GM19328 (cell line): Measurements from ENCODE around the gene ZNF254.
"Not testable (repeated sequence)": the region's sequence is repeated elsewhere in the genome, so short reads cannot be mapped to it uniquely, and the experiment has no call there.

Experiments
- ATAC-seq: cut with Tn5 transposase; IDR thresholded peaks from one replicate; pipeline ENCODE4 v1.9.1; 2021; ENCODE audit warnings: mild to moderate bottlenecking, moderate library complexity; ENCODE audit not compliant: unreplicated experiment

Gene ZNF254

DNA sequence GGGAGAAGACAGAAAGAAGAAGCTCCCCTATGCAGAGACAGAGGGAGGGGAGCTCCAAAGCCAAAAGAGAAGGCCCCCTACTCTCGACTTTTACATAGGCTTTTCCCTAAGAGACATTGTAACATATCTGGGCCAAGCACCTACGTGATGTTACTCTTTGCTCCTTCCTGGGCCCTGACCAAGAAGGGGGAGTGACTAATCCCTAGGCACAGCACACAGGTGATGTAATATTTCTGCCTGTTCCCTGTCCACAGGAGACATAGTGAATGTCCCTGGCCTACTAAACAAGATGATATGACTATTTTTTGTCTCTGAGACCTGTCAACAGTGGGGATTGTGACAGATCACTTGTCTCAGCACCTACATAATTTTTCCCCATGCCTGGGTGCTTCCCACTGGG lies 15.9 kb upstream of the ZNF254 start:
- no peak for ATAC-seq

DNA sequence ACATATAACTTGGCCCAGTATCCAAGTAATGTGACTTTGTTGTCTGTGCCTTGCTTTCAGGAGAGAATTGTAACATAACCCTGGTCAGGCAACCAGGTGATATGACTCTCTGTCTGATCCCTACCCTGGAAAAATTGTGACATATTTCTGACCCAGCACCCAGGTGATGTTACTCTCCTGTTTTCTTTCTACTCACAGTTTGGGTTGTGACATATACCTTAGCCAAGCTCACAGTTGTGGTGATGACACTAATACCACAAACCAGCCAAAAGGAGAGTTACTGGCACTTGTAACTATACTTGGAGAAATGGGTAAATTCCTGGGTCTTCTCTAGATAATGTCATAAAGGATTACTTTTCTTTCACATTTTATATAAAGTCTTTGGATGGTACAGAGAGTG lies 14.3 kb upstream of the ZNF254 start:
- ATAC-seq = no peak

GRCh38 chr19:24073807-24074206 lies 13.2 kb upstream of the ZNF254 start:
- no peak for ATAC-seq

DNA sequence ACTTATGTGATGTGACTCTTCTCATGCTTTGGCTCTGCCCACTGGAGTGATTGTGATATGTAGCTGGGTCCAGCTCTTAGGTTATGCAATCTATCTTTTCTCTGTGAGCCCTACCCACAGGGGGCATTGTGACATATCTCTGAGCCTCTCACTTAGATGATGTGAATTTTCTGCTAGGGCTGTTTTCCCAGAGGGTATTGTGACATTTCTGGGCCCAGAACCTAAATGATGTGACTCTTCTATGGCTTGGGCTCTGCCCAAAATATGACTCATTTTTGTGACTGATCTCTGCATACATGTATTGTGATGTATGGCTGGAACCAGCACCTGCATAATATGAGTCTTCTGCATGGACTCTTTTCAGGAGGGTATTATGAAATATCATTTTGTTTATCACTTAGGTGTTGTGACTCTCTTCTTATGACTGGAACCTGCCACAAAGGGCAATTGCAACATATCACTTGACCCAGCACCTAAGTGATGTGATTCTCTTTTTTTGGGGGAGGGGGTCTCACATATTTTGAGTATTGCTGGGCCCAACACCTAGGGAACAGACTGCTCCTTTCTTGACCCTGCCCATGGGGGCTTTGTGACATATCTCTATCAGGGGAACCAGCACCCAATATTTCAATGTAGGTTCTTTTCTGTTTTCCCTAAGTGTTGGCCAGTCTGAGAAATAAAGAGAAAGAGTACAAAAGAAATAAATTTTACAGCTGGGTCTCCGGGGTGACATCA lies 12.1 kb upstream of the ZNF254 start:
- ATAC-seq = no peak

- ATAC-seq = not testable (repeated sequence)
Measured at GRCh38 chr19:24075530-24075929, 11.5 kb upstream of the ZNF254 start.

DNA sequence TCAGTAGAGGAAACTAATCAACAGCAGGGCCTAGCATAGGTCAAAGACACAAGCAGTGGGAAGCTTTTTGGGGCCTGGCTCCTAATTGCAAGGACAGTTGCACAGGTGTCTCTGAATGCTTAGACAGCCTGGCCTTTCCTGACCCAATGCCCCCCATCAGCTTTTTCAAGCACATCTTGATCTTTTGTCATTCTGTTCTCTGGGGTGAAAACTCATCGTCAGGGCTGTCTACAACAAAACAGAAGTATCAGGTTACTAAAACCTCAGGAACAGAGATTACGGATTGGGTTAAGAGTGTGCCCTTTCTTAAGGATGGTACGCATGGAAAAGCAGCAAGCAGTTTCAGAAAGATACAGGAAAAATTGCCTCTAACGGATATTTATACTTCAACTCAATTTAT lies 8.3 kb upstream of the ZNF254 start:
- ATAC-seq = no peak

- no peak for ATAC-seq
Measured at GRCh38 chr19:24081056-24081455, 5.9 kb upstream of the ZNF254 start.

- no peak for ATAC-seq
Measured at GRCh38 chr19:24098359-24098758, 11.4 kb downstream of the ZNF254 start.

DNA sequence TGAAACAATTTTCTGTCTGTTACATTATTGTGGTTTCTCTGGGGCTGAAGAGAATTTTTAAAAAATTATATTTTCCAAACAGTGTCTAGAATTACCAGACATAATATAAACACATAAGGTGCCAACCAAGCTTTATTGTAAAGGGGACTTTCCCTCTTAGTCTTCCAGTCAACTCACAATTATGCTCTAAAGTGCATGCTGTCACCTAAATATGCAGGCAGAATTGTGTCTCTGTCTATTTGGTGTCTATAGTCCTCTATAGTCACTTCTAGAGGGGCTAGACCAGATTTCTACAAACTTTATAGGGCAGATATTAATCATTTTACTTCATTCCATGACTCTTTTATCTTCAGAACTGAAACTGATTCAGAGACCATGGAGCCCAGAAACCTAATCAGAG lies 12.8 kb downstream of the ZNF254 start:
- no peak for ATAC-seq

GRCh38 chr19:24100597-24100996 lies 13.6 kb downstream of the ZNF254 start:
- not testable (repeated sequence) for ATAC-seq

GRCh38 chr19:24101459-24102115 lies 14.6 kb downstream of the ZNF254 start:
- ATAC-seq = no peak

- ATAC-seq = no peak
Measured at GRCh38 chr19:24127601-24128000, 40.6 kb downstream of the ZNF254 start.

DNA sequence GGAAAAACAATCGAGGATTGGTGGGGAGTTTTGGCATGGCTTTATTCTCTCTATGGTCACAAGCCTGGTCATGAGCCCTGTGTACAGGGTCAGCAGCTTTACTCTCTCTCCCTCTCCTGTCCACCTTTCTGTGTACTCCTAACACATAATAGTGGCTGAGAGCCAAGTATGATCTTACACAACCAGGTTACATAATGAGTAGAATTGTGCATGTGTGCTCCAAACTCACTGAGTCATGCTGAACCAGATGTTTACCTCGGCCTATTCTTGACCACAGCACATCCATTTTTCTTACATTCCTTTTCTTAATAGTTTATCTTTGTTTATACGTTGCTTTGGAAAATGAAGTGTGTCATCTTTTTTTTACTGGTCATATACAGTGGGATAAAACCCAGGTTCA lies 53.1 kb downstream of the ZNF254 start:
- no peak for ATAC-seq

GRCh38 chr19:24140591-24140990 lies 53.6 kb downstream of the ZNF254 start:
- ATAC-seq = no peak

DNA sequence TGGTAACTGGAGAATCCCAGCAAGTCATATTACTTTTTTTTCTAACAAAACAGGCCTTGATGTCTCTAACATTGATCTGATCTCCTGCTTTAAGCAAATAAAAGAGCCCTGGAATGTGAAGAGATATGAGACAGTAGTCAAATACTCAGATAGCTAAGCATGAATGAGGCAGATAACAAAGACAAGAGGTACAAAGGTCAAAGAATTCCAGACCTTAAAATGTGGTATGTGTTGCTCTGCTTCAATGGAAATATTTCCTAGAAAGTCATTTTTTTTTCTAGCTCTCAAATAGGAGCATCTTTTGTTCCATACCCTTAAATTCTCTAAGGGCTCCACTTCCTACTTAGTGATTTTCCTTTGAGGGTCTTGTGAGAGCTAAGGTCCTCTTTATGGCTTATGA lies 54.6 kb downstream of the ZNF254 start:
- no peak for ATAC-seq

DNA sequence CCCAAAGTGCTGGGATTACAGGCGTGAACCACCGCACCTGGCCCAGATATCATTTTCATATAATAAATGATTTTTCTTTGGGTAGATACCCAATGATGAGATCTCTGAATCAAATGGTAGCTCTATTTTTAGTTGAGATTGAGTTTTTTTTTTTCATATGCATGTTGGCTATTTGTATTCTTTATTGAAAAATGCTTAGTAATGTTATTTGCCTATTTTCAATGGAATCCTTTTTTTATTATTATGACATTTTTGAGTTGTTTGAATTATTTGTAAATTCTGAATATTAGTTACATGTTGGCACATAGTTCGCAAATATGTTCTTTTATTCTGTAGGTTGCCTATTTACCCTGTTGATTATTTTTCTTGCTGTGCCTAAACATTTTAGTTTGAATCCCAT lies 55.8 kb downstream of the ZNF254 start:
- no peak for ATAC-seq

DNA sequence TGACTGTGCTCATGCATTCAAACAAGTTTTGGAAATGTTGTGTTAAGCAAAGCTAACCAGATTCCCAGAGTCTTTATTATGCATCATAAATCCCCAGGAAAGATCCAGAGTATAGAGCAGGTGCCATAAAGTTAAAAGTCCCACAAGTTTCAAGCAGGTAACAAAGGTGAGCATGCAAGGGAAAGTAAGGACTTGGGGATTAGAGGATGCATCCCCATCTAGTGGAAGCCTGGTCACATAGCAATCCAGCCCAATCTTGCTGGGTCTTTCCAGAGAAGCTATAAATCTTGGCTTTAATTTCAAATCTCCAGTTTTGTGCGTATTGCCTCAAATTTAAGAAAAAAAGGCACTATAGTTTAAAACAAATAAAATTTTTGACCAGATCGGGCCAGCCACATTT lies 72.7 kb downstream of the ZNF254 start:
- ATAC-seq = no peak

DNA sequence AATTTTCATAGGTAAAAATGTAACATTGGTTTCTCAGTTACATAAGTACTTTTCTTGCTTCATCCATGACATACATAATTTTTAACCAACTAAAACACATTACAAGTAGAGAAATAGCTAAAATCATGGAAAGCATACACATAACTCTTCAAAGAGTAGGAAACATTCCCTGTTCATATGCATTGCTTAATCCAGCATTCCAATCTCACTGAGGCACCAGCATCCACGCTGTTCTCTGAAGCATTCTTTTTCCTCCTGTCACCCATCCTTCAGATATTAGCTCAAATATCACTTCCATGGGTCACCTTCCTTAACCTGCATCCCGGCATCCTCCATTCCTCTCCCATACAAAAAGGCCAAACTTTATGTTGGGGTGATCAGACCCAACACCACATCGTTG lies 79.1 kb downstream of the ZNF254 start:
- ATAC-seq = no peak

DNA sequence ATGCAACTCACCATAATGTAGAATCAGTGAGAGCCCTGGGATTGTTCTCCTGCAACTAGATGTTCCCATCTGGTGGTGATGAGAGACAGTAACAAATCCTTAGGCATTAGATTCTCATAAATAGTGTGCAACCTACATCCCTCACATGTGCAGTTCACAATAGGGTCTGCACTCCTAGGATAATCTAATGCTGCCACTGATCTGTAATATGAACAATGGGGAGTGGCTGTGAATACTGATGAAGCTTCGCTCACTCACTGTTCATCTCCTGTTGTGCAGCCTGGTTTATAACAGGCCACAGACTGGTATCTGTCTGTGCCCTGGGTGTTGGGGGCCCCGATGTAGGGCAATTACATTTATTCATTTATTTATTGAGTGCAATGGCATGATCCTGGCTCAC lies 86.9 kb downstream of the ZNF254 start:
- ATAC-seq = no peak

DNA sequence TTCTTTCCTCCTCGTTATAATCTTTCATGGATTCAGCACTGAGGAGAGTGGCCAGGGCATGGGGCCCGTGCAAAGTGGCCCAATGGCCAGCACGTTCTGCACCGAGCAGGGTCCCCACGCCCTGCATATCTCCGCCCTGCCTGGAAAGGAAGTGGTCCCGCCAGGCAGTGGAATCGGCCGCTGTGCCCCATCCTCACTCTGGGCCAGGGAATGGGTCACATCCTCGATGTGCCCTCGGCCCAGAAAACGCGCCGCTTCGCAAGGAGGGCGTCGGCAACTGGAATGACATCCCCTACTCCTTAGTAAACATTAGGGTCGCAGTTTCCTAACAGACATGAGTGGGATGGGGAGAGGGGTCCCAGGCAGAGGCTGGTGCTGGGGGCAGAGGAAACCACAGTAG lies 90.7 kb downstream of the ZNF254 start:
- no peak for ATAC-seq

DNA sequence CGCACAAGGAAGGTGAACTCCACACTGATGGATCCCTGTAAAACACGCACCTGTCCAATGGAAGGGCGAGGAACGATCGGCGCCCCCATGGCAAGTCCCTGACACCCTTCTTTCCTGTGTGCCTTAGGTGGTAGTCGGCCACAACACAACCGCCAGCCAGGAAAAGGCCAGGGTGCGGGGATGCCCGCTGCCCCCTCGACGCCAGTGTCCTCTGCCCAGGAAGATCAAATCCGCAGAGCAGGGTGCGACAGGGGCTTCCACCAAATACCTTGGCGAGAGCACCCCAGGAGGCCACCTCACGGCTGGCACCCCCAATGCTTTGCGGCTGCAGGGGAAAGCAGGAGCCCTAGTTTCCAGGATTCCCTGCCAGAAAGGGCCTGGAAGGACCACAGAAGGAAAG lies 91.2 kb downstream of the ZNF254 start:
- no peak for ATAC-seq
